Panc1 (cell line): ENCODE measurements around the gene NEK4. TPM values are rescaled to one million over a fixed set of nuclear protein-coding genes. Genes with fewer than 3 reads are reported as not detected.
A peak's percentile ranks its signal among the peaks of the same experiment; 100 is the strongest.

Experiments
- ATAC-seq: fragments of 200-7000 bp; cut with Tn5 transposase; 2 replicates; pipeline ENCODE4 v1.9.1; 2020; ENCODE audit warnings: mild to moderate bottlenecking, moderate library complexity
- BruUV-seq: library from RNA; stranded (reverse); fragments of 400-500 nt; replicated peaks from 2 replicates; lab custom pipeline; 2021; lab: Mats Ljungman, UMichigan
- CTCF ChIA-PET: fragments of 300-600 bp; sonication (Branson Sonifier 250); formaldehyde crosslinking; loops from one replicate; lab custom pipeline; 2022; ENCODE audit warnings: antibody characterized with exemption; lab: Charles Lee
- POLR2A ChIA-PET: fragments of 300-600 bp; sonication (Branson Sonifier 250); formaldehyde crosslinking; loops from one replicate; lab custom pipeline; 2022; ENCODE audit warnings: antibody characterized with exemption; lab: Charles Lee
- DNase-seq: peaks from one replicate; pipeline ENCODE4 v3.0.0-alpha.2; 2010; ENCODE audit warnings: low read depth, low spot score
- H3K27ac ChIP-seq: 2 replicates; pipeline ENCODE4 v1.5.1; 2011; ENCODE audit warnings: mild to moderate bottlenecking, low read length, inconsistent platforms
- H3K27me3 ChIP-seq: fragments of 200-500 bp; sonication (Bioruptor generic); 2 replicates; pipeline ENCODE4 v1.6.0; 2014; ENCODE audit warnings: low read length, inconsistent platforms; ENCODE audit not compliant: control insufficient read depth, insufficient read depth
- H3K36me3 ChIP-seq: fragments of 200-500 bp; sonication (Bioruptor generic); 2 replicates; pipeline ENCODE4 v1.5.1; 2014; ENCODE audit warnings: inconsistent platforms, mild to moderate bottlenecking, low read length, moderate library complexity; ENCODE audit not compliant: control insufficient read depth, insufficient read depth
- H3K4me1 ChIP-seq: 2 replicates; pipeline ENCODE4 v1.5.1; 2011; ENCODE audit warnings: inconsistent platforms, mild to moderate bottlenecking, low read length, moderate library complexity; ENCODE audit not compliant: control insufficient read depth, insufficient read depth
- H3K4me3 ChIP-seq, 2 experiments: 2 replicates each; pipeline ENCODE4 v1.5.1; 2011 to 2012; ENCODE audit warnings: low read depth in 2 of 2, low read length in 2 of 2, mild to moderate bottlenecking in 2 of 2, inconsistent platforms in 1 of 2, moderate library complexity in 1 of 2
- H3K9me3 ChIP-seq: fragments of 200-500 bp; sonication (Bioruptor generic); 2 replicates; pipeline ENCODE4 v1.5.1; 2014; ENCODE audit warnings: low read depth, mild to moderate bottlenecking, inconsistent platforms, low read length, moderate library complexity; ENCODE audit not compliant: control insufficient read depth, insufficient read depth
- POLR2AphosphoS5 ChIP-seq: IDR thresholded peaks from 2 replicates; pipeline ENCODE4 v1.6.1; 2012; ENCODE audit warnings: mild to moderate bottlenecking, low read depth, low read length, moderate library complexity
- SIN3A ChIP-seq: IDR thresholded peaks from 2 replicates; pipeline ENCODE4 v1.6.1; 2012; ENCODE audit warnings: low read depth, mild to moderate bottlenecking, low read length, moderate library complexity, borderline replicate concordance; ENCODE audit not compliant: insufficient read depth
- TCF7L2 ChIP-seq: IDR thresholded peaks from 2 replicates; pipeline ENCODE4 v1.6.1; 2011; ENCODE audit warnings: mild to moderate bottlenecking, low read depth, low read length, inconsistent platforms
- in situ Hi-C: cut with HindIII; loops from 2 replicates; pipeline ENCODE4 v1.10.0; 2016; ENCODE audit warnings: low sequenced_read_pairs, low pct_unique_long_range_greater_than_20kb
- intact Hi-C: fragments of 100-400 bp; cut with micrococcal nuclease; formaldehyde crosslinking; loops from one replicate; pipeline ENCODE4 v1.10.0; 2022; ENCODE audit not compliant: unreplicated experiment
- total RNA-seq: library from RNA; stranded (reverse); gene quantifications from one replicate; pipeline ENCODE4 v1.2.1, GENCODE V29; 2021; ENCODE audit not compliant: unreplicated experiment
- TF ChIP-seq, protein P1 (sequence below), 2 experiments: IDR thresholded peaks; 2 replicates each; pipeline ENCODE4 v1.6.1; 2011 to 2012; ENCODE audit warnings: low read depth in 2 of 2, control low read depth in 1 of 2, low read length in 1 of 2, mild to moderate bottlenecking in 1 of 2, moderate library complexity in 1 of 2; ENCODE audit not compliant: insufficient read depth in 1 of 2
- TF ChIP-seq, protein P2 (sequence below): fragments of 450-650 bp; IDR thresholded peaks from 2 replicates; pipeline ENCODE4 v1.5.1; 2017; ENCODE audit warnings: mild to moderate bottlenecking

Gene NEK4
- total RNA-seq, 1 experiment from 2014 or later = 22.9 TPM

DNA sequence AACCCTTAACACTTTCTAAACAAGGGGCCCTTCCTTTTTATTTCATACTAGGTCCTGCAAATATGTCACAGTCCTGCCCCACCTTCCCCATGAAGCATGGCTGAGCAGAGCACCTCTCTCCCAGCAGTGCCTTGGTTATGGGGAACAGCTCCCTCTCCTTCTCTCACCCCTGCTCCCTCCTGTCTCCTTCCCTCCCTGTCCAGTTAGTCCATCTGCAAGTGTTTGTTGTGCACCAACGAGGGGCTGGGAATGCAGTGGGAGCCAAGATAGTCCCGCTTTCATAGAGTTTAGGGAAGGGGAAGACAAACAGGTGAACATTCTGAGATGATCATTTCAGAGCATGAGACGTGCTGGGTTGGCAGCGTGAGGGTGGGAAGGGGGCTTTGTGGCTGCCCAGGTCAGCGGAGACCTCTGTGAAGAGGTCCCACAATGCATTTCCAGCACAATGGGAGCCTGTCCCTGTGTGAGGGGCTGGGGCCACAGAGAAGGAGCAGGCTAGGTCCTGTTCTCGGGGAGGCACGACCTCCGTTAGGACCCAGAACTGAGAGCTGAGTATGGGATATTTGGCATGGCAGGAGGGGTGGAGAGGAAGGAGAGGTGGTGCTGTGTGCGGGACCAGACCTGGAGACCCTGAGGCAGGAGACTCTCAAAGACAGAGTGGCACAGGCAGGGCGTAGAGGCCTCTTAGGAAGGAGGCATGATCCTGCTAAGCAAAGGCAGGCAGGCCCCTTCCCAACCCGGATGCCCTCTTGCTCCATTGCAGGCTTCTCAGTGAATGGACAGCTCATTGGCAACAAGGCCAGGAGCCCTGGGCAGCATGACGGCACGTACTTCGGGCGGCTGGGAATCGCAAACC lies 18.4 kb upstream of the NEK4 start:
- H3K9me3 ChIP-seq = no peaks in the 10 kb centered on the region
- in situ Hi-C loops (no loop called here), intact Hi-C loops (no loop called here)
- no peak for DNase-seq
- H3K27me3 ChIP-seq = no peaks in the 10 kb centered on the region
- 0 out of 2 replicates have a peak, but pooled peaks have one; percentile 23 for ATAC-seq
- H3K36me3 ChIP-seq = no peaks in the 10 kb centered on the region
- ChIA-PET POLR2A (no interaction called here), CTCF (no interaction called here)
- no TSS peak for BruUV-seq
- TF ChIP-seq TCF7L2 (no peak), SIN3A (no peak), POLR2AphosphoS5 (no peak)
- TF ChIP-seq, protein P1, sequence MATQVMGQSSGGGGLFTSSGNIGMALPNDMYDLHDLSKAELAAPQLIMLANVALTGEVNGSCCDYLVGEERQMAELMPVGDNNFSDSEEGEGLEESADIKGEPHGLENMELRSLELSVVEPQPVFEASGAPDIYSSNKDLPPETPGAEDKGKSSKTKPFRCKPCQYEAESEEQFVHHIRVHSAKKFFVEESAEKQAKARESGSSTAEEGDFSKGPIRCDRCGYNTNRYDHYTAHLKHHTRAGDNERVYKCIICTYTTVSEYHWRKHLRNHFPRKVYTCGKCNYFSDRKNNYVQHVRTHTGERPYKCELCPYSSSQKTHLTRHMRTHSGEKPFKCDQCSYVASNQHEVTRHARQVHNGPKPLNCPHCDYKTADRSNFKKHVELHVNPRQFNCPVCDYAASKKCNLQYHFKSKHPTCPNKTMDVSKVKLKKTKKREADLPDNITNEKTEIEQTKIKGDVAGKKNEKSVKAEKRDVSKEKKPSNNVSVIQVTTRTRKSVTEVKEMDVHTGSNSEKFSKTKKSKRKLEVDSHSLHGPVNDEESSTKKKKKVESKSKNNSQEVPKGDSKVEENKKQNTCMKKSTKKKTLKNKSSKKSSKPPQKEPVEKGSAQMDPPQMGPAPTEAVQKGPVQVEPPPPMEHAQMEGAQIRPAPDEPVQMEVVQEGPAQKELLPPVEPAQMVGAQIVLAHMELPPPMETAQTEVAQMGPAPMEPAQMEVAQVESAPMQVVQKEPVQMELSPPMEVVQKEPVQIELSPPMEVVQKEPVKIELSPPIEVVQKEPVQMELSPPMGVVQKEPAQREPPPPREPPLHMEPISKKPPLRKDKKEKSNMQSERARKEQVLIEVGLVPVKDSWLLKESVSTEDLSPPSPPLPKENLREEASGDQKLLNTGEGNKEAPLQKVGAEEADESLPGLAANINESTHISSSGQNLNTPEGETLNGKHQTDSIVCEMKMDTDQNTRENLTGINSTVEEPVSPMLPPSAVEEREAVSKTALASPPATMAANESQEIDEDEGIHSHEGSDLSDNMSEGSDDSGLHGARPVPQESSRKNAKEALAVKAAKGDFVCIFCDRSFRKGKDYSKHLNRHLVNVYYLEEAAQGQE (IDR thresholded peaks at IDR 0.05; ENCODE audit: insufficient read depth in 1 of 2, low read depth in 2 of 2, low read length in 1 of 2) = no peak
- TF ChIP-seq, protein P2, sequence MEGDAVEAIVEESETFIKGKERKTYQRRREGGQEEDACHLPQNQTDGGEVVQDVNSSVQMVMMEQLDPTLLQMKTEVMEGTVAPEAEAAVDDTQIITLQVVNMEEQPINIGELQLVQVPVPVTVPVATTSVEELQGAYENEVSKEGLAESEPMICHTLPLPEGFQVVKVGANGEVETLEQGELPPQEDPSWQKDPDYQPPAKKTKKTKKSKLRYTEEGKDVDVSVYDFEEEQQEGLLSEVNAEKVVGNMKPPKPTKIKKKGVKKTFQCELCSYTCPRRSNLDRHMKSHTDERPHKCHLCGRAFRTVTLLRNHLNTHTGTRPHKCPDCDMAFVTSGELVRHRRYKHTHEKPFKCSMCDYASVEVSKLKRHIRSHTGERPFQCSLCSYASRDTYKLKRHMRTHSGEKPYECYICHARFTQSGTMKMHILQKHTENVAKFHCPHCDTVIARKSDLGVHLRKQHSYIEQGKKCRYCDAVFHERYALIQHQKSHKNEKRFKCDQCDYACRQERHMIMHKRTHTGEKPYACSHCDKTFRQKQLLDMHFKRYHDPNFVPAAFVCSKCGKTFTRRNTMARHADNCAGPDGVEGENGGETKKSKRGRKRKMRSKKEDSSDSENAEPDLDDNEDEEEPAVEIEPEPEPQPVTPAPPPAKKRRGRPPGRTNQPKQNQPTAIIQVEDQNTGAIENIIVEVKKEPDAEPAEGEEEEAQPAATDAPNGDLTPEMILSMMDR = no peak
- no peaks in the 10 kb centered on the region for H3K4me1 ChIP-seq
- H3K27ac ChIP-seq = no peak overlapping the region
- no peak overlapping the region for H3K4me3 ChIP-seq

DNA sequence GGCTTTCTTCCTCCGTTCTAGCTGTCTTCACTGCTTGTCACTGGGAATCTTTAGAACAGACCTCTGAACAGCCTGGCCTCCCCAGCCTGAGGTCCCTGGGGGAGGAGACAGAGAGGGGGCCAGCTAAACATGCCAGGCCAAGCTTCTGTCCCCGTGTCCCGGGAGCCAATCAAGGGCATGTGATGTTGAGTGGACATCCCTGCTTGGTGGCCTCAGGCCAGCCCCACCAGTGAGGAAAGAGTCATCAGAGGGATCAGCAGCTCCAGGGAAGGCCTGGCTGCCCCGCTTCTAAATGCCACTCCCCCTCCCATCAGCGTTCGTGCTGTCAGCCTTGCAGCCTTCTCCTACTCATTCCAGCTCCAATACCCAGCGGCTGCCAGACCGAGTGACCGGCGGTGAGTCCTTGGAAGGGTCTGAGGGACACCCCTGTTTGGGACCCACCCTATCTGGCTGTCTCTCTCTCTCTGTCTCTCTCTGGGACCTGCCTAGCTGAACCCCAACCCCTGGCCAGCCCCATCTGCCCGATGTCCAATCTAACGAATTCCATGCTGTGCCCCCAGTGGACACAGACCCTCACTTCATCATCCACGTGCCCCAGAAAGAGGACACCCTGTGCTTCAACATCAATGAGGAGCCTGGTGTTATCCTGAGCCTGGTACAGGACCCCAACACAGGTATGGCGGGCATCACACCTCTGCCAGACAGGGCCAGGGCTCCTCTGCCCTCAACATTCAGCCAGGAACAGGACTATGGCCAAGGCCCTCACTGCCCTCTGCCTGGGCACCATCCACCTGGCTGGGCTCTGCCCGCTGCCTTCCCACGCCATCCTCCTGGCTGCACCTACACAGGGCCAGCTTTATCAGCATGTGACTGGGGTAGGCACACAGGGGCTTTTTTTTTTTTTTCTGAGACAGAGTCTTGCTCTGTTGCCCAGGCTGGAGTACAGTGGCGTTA lies 17.2 kb upstream of the NEK4 start:
- H3K27ac ChIP-seq = no peak overlapping the region
- no peak overlapping the region for H3K4me3 ChIP-seq
- H3K36me3 ChIP-seq = no peaks in the 10 kb centered on the region
- CTCF ChIA-PET = no interaction called here
- POLR2A ChIA-PET = interaction anchor here (0.6 kb wide), 1 partner anchor 18 kb away, joined by 3 read pairs; no protein-coding TSS in a partner anchor
- no peaks in the 10 kb centered on the region; the same call in 1 of the 2 replicates for H3K27me3 ChIP-seq
- no peaks in the 10 kb centered on the region for H3K9me3 ChIP-seq
- DNase-seq (no peak), ATAC-seq (no peak)
- intact Hi-C loops = no loop called here
- TF ChIP-seq, protein P1 (IDR thresholded peaks at IDR 0.05; ENCODE audit: insufficient read depth in 1 of 2, low read depth in 2 of 2, low read length in 1 of 2) = no peak
- no peak for TF ChIP-seq POLR2AphosphoS5
- TF ChIP-seq, protein P2 = no peak
- no TSS peak for BruUV-seq
- no peaks in the 10 kb centered on the region for H3K4me1 ChIP-seq
- in situ Hi-C loops = no loop called here
